ENCODE data around the gene PTGFRN.
"Not testable (repeated sequence)": the region's sequence is repeated elsewhere in the genome, so short reads cannot be mapped to it uniquely, and the experiment has no call there.

Gene PTGFRN

DNA sequence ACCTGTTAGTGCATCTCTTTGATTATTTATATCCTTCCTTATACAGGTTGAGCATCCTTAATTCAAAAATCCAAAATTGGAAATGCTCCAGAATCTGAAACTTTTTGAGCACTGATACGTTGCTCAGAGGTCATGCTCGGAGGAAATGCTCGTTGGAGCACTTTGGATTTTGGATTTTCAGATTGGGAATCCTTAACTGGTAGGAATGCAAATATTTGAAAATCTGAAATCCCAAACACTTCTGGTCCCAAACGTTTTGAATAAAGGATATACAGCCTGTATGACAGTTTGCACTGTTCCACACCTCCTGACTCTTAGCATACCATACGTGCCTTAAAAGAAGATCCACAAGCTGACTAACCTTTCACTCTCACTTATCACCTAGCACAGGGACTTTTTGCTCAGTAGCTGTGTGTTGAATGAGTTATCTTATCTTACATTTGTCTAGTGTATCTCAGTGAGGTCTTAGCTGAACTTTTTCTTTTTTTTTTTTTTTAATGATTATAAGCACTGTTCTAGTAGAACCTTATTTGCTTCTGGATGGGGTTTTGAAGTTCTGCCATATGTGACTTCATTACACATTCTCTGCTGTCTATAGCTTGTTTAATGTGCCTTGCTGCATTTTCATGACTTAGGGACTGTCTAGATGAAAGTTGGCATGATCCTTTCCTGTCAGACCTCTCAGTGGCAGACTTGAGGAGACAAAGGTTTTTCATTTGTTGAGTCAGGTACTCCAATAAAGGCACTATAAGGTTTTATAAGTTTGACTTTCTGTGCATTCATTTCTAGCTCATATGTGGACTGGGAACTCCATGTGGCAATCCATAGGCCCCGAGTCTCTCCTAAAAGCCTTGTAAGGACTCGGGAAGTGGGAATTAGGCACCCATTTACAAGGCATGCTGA, 21.6 kb downstream of the PTGFRN start:
- TF ChIP-seq ZFX (IDR thresholded peaks at IDR 0.05; ENCODE audit: borderline replicate concordance) = no peak
- TF ChIP-seq CTCF (IDR thresholded peaks at IDR 0.05) = no peak
- H3K27ac ChIP-seq = no peak overlapping the region

DNA sequence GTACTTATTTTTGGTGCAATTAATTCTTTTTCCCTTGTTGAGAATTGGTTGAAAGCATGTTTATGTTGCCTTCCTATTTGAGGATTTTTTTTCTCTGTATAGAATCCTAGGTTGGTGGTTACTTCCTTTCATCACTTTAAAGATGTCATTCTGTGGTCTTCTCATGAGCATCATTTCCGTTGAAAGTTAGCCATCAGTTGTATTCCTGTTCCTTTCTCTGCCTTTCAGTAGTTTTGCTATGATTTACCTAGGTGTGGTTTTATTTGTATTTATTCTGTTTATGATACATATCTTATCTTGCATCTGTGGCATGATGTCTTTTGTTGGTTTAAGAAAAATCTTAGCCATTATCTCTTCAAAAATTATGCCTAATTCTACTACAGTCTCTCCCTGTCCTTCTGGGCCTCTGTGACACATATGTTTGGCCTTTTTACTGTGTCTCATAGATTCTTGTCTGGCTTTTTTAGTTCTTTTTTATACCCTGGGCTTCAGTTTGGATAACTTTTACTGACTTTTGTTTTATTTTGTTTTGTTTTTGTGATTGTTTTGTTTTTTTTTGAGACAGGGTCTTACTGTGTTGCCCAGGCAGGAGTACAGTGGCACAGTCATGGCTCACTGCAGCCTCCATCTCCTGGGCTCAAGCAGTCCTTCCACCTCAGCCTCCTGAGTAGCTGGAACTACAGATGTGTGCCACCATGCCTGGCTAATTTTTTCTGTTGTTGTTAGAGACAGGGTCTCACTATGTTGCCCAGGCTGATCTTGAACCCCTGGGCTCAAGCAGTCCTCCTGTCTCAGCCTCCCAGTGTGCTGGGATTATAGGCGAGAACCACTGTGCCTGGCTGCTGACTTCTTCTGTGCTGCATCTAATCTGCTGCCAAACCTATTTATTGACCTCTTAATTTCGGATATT, 24.1 kb downstream of the PTGFRN start:
- H3K27ac ChIP-seq = no peak overlapping the region
- no peak for TF ChIP-seq CTCF (IDR thresholded peaks at IDR 0.05)
- TF ChIP-seq ZFX (IDR thresholded peaks at IDR 0.05; ENCODE audit: borderline replicate concordance) = no peak

- TF ChIP-seq ZFX (IDR thresholded peaks at IDR 0.05; ENCODE audit: borderline replicate concordance) (no peak), CTCF (IDR thresholded peaks at IDR 0.05) (peak; percentile 20)
- no peak overlapping the region for H3K27ac ChIP-seq
Measured at GRCh38 chr1:116934586-116935207, 25.0 kb downstream of the PTGFRN start.

DNA sequence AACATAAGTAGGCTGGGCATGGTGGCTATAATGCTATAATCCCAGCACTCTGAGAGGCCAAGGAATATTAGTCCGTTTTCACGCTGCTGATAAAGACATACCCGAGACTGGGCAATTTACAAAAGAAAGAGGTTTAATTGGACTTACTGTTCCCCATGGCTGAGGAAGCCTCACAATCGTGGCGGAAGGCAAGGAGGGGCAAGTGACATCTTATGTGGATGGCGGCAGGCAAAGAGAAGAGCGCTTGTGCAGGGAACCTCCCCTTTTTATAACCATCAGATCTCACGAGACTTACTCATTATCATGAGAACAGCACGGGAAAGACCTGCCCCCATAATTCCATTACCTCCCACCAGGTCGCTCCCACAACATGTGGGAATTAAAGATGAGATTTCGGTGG, 28.5 kb downstream of the PTGFRN start:
- no peak overlapping the region for H3K27ac ChIP-seq
- TF ChIP-seq ZFX (IDR thresholded peaks at IDR 0.05; ENCODE audit: borderline replicate concordance) (no peak), CTCF (IDR thresholded peaks at IDR 0.05) (no peak)

GRCh38 chr1:116939780-116940543, 30.2 kb downstream of the PTGFRN start:
- H3K27ac ChIP-seq = not testable (repeated sequence)

GRCh38 chr1:116940814-116941599, 31.3 kb downstream of the PTGFRN start:
- H3K27ac ChIP-seq = no peak overlapping the region
- no peak for TF ChIP-seq CTCF (IDR thresholded peaks at IDR 0.05)
- TF ChIP-seq ZFX (IDR thresholded peaks at IDR 0.05; ENCODE audit: borderline replicate concordance) = no peak

Measured in 22Rv1 (cell line).